HG02981 (cell line): ENCODE data around the gene IKZF4.
"Not testable (repeated sequence)": the region's sequence is repeated elsewhere in the genome, so short reads cannot be mapped to it uniquely, and the experiment has no call there.

ENCODE experiments used
- ATAC-seq: cut with Tn5 transposase; IDR thresholded peaks from one replicate; pipeline ENCODE4 v1.9.1; 2021; ENCODE audit warnings: mild to moderate bottlenecking, moderate library complexity; ENCODE audit not compliant: unreplicated experiment

Gene IKZF4

DNA sequence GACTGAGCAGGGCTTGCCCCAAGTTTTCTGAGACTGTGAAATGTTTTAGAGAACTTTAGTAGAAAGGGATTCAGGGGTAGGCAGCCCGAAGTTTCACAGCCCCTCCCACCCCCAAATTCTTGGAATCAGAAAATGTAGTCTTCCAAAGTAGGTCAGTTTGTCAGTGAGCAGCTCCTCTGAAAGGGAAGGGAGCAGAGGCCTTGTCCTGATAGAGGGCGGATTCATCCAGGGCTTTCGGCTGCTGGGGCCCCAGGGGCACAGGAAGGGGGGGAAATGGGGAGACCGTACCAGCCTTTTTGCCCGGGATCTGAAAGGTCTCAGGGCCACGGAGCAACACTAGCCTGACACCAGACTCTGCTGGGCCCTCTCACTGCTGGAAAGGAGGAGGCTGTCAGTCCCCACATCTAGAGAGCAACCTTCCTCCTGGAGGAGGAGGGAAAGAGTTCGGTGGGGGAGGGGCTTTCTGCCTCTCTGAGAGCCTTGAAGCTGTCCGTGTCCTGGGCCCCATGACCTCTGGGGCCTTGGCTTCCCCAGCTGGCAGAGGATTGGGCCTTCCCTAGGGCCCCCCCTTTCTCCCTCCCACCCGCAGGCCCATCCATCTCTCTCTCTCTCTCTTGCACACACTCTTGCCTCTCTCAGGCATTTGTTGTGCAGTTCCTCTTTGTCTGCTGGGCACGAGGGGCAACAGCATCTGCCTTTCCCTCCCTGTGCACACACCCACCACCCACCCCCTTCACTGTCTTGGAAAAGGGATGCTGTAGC lies at the start of gene IKZF4:
IKZF4 (plus strand) TSS at position 621 of the 762 bp plus-strand sequence. CDS start 451 bp downstream, outside the sequence.
- ATAC-seq: no peak

DNA sequence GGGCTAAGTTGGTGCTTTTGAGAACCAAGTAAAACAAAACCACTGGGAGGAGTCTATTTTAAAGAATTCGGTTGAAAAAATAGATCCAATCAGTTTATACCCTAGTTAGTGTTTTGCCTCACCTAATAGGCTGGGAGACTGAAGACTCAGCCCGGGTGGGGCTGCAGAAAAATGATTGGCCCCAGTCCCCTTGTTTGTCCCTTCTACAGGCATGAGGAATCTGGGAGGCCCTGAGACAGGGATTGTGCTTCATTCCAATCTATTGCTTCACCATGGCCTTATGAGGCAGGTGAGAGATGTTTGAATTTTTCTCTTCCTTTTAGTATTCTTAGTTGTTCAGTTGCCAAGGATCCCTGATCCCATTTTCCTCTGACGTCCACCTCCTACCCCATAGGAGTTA lies 48.8 kb upstream of the IKZF4 start:
- no peak for ATAC-seq

DNA sequence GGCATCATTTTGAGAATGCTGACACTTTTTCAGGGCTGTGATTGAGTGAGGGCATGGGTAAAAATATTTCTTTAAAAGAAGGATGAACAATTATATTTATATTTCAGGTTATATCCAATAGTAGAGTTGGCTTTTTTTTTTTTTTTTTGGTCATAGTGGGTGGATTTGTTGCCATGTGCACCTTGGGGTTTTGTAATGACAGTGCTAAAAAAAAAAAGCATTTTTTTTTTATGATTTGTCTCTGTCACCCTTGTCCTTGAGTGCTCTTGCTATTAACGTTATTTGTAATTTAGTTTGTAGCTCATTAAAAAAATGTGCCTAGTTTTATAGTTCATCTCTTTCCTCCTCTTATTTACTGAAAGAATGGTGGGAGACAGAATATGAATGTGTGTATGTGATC lies 48.4 kb upstream of the IKZF4 start:
- no peak for ATAC-seq

DNA sequence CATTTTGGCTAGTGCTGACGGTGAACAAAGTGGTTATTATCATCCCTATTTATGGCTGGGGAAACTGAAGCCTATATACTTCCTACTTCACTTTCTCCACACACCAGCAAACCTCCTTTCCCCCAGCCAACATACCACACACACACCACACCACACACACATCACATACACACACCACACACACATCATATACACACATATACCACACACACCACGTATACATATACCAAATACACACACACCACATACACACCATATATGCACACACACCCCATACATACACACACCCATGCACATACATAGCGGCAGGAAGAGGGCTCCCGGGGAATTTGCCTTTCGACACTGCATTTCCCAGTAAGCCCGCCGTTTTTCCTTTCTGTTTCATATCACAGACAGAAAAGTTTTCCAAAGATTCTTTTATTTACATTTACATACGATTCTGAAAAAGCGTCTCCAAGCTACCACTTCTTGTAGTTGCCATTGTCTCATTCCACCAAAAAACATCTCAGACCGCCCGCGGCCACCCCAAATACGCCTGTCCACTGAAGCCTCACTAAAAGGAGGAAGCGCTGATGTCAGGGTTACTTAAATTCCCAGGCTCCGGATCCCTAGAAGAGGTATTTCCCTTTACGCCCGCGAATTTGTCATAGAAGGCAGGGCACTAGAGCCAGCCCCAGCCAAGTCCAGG lies 47.8 kb upstream of the IKZF4 start:
- ATAC-seq: no peak

DNA sequence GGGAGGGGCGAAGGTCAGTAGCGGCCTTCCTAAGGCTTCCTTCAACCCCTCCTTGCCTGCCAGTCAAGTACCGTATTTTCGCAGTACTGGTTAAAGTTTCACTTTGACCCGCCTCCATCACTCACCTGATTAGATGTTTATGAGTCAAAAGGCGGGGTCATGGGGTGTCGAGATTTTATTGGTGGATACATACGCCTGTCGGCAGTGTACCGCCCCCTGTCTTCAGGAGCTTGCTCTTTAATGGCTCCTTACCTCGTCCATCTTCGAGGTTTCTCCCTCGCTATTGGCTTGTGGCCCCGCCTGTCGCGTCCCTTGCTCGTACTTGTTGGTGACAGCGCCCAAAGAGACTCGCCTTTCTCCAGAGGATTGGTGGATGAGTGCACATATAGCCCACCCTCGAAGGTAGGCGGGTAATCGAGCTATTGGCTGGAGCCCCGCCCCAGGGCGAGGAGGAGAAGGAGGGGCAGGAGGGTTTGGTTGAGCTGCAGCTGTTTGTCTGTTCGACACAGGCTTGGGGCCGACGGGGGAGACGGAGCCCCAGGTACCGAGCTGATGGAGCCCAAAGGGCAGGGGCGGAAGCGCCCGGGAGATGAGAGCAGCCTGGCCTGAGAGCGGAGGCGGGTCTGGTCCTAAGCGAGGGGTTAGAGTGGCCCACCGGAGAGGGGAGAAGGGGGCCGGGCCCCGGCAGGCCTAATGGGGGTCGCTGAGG lies 47.1 kb upstream of the IKZF4 start, which contains the start of gene RAB5B:
RAB5B (plus strand) TSS at position 480 of the 709 bp plus-strand sequence. CDS start 12,883 bp downstream, outside the sequence.
- peak; percentile 93 for ATAC-seq

DNA sequence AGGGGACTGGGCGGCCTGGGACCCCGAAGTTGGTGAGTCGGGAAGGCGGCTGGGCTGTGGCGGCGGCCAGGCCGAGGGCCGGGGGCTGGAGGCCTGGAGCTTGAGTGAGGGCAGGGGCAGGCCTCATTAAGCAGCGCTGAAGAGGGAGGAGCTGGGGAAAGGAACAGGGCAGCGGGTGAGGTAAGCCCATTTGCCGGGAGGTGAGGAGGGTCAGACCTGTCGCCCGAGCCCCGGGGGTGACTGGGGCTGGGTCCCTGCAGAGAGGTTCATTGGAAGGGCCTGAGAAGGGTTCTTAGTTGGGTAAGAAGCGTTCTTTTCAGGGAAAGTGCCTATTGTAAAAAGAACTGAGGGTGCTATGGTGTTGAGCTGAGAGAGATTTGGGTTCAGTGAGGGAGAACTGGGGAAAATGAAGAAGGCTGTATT lies 46.5 kb upstream of the IKZF4 start:
- ATAC-seq: peak; percentile 14

DNA sequence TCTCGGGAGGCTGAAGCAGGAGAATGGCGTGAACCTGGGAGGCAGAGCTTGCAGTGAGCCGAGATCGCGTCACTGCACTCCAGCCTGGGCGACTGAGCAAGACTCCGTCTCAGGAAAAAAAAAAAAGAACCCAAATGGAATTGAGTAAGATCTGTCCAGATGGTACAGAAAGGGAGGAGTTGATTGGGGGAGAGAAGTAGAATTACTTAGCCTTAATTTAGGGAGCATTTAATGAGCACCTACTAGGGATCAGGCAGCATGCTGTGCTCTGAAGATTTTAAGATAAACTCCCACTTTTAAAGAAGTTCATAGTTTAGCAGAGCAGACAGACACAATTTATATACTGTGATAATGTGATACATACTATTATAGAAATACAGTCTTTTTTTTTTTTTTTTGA lies 42.5 kb upstream of the IKZF4 start:
- no peak for ATAC-seq

DNA sequence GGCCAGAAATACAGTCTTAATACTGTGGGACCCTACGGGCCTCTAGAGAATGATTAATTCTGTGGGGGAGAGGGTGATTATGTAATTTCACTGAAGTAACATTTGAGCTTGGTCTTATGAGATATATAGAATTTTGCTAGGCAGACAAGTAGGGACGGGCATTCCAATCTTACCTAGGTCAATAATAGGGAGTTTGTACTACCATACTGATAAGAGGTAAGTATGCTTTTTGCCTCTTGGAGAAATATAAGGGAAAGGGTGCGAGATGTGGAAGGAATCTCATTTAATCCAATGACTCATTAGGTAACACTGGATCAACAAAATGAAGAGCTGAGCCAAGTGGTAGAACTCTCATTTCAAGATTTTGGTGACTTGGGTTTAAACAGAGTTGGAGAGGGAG lies 41.8 kb upstream of the IKZF4 start:
- ATAC-seq: no peak

DNA sequence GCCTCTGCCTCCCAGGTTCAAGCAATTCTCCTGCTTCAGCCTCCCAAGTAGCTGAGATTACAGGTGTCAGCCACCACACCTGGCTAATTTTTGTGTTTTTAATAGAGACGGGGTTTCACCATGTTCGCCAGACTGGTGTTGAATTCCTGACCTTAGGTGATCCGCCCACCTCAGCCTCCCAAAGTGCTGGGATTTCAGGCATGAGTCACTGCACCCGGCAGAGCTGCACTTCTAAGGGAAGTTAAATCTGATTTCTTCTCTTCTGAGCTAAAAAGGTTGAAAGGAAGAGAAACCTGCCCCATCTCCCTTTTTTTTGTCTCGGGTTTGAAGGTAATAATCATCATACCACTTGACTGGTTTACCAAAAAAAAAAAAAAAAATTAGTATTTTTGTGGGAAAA lies 39.0 kb upstream of the IKZF4 start:
- ATAC-seq: not testable (repeated sequence)

DNA sequence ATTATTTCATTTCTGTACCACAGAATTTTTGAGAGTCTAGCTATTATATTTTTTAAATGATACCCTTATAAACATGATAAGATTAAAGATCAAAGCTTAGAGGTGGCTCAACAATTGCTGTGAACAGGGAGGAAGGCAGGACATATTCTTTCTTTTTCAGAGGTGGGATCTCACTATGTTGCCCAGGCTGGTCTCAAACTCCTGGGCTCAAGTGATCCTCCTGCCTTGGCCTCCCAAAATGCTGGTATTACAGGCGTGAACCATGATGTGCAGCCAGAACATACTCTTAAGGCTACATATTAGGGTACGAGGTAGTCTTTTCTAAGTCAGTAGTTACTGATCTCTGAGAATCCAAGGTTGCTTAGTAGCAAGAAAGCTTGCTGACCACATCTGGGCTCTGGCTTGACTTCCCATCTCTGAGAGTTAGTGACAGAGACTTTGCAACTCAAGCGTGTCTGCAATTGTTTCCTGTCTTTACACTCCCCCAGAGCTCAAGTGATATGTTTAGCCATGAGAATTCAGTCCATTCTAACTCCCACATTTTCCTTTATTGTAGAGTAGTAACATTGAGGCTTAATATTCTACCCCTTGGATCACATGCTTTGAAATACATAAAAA lies 38.4 kb upstream of the IKZF4 start:
- peak; percentile 96 for ATAC-seq

DNA sequence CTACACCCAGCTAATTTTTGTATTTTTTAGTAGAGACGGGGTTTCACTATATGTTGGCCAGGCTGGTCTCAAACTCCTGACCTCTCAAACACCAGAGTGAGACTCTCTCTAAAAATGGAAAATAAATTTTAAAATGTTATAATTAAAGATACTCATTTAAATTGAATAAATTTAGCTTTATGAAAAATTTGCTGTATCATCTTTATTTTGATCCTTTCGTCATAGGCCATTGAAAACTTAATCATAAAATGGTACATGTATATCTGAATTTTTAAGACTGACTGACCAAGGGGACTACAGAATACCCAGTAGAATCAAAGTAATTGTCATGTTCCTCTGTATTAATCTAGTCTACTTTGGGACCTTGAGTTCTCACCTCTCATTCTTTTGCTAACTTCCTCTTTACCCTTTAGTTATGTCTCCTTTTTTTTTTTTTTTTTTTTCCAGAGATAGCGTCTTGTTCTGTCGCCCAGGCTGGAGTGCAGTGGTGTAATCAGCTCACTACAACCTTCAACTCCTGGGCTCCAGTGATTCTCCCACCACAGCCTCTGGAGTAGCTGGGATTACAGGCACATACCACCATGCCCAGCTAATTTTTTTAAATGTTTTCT lies 37.5 kb upstream of the IKZF4 start:
- no peak for ATAC-seq

DNA sequence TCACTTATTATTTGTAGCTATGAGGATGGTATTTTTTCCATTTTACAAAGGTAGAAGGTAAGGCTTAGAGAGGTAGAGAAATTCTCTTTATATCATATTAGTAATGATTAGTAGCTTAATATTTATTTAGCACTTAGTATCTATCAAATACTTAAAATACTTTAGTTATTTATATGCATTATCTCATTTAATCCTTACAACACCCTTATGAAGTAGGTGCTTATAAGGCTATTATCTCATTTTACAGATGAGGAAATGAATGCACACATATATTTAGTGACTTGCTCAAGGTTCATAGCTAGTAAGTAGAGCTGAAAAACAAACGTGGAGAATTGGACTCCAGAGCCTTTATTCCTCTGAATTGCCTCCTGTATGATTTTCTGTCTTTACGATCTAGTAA lies 36.0 kb upstream of the IKZF4 start:
- ATAC-seq: no peak

DNA sequence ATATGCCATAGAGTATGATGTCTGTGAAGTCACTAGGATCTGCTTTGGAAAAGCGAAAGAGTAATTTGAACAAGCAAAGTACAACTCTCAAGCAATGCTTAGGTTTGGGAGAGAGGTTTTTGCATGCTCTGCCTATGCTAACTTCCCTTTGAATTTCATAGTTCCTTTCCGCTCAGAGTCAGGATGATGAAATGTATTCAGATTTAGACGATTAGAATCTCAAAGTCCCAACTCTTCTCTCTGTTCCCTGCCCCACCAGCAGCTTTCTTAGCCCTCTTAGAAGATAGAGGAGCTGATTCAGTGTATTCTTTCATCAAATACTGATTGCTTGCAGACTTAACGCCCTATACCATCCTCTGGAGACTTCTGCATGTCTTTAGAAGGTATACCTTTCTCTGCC lies 35.5 kb upstream of the IKZF4 start:
- ATAC-seq: no peak

DNA sequence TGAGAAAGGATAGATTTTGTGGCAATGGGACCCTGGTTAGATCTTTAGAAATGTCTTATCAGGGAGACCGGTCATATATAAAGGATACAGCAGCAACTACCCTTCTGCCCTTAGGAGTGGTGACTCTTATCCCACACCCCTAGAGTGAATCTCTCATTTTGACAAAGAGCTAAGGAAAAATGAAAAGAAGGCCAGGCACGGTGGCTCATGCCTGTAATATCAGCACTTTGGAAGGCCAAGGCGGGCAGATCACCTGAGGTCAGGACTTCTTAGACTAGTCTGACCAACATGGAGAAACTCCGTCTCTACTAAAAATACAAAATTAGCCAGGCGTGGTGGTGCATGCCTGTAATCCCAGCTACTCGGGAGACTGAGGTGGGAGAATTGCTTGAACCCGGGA lies 34.9 kb upstream of the IKZF4 start:
- not testable (repeated sequence) for ATAC-seq

DNA sequence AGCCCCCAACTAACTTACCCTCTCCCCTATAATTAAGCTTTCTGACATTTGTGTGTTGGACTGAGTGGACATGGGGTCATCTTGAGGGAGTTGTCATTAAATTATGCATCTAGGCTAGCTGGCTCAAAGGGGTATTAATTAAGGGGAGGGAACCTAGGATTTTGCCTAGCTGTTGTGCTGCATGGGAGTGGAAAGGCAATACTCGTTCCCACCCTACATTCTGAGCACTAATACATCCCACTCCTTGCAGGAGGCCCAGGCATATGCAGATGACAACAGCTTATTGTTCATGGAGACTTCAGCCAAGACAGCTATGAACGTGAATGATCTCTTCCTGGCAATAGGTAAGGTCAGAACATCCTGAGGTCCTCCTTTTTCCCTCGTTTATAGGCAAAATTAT lies 29.7 kb upstream of the IKZF4 start:
- no peak for ATAC-seq

DNA sequence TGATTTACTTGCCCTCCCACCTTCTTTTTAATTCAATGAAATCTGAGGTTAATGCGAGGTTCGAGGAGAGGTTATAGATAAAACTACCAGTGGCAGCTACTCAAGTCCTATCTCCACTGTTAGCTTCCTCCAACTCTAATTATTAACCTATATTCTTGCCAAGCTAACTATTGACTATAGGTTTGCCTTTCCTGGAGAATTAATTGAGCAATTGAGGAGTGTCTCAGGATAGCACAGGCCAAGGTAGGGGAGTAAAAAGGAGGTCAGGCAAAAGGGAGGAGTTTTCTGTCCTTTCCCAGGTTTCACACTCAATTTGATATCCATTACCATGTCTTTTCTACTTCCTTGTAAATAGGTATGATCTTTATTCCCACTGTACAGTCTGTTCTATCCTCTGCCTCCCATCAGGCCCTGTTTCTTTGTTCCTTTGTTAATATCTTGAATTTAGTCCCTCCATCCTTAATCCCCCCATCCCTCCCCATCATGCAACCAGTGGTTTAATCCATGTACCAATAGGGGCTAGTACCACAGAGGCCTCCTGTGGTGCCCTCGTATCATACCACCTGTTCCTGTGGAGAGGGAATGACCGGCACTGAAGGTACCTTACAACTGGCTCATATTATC lies 27.5 kb upstream of the IKZF4 start:
- no peak for ATAC-seq

DNA sequence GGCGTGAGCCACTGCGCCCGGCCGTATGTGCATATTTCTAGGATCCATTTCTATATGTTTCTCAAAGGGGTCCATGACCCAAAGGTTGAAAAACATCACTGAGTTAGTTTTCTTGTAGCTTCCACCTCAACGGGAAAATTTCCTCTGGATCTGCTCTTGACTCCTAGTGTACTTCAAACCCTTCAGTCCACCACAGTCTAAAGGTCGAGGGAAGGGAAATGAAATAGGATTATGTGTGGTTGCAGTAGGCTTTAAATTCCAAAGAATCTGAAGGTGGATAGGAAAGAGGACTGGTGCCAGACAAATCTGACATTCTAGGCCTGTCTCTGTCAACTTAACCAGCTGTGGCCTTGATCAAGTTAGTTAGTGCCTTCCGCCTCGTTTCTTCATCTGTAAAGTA lies 25.5 kb upstream of the IKZF4 start:
- ATAC-seq: no peak

DNA sequence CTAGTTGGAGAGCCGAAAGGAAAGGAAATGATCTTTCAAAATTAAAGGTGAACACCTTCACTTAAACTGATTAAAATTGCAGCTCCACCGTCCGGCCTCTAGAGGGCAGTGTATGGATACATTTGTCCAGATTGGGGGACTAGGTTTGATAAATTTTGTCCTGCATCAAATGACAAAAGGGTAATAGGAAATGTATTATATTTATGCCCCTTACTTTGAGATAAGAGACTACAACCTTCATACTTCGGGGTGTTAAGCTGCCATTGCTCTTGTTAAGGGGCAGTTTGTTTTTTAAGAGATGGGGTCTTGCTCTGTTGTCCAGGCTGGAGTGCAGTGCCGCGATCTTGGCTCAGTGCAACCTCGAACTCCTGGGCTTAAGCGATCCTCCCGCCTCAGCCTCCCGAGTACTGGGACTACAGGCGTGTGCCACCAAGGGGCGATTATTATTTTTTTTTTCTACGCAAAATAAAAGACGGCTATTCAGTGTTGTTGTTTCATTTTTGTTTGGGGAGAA lies 24.6 kb upstream of the IKZF4 start:
- no peak for ATAC-seq

DNA sequence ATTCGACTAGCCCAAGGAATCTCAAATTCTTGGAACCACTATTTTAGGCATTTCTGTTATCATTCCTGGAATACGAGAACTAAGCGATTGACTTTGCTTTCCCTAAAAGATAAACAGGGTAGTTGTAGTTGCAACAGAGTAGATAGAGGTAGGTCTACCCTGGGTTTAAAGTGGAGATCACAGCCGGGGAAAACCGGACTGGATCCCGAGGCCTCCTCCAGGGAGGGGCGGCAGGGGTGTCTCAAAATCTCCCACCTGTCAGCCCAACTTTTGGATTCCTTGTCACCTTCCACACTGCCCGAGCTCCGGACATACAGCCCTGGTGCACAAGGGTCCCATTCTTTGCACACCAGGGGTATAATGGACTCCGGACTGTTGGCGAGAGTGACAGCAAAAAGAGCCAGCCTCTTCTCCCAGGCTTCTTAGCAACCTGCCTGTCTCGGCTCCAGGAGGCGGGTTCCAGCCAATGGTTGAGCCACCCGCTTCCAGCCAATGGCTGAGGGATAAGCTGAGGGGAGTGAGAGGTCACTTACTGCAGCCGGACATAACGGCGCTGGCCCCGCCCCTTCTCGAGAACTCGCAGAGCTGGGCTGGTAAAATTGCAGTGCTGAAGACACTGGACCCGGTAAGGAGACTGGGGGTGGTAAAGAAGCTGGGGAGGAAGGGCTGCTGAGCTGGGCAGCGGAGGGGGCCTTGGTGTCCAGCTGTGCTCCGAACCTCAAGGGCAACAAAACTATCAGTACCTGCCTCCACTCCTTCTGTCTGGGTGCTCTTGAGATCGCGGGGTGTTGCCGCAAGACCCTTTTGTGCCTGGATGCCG lies 23.9 kb upstream of the IKZF4 start, which contains the start of gene SUOX:
SUOX (plus strand) TSS at position 562 of the 820 bp plus-strand sequence. CDS start 4,946 bp downstream, outside the sequence.
- peak; percentile 100 for ATAC-seq
